HG03060 (cell line): ENCODE data around the gene SLC44A5.
"Not testable (repeated sequence)": the region's sequence is repeated elsewhere in the genome, so short reads cannot be mapped to it uniquely, and the experiment has no call there.

Experiments
- ATAC-seq: cut with Tn5 transposase; IDR thresholded peaks from one replicate; pipeline ENCODE4 v1.9.1; 2021; ENCODE audit warnings: low read depth, moderate number of reproducible peaks; ENCODE audit not compliant: unreplicated experiment

SLC44A5 gene

GRCh38 chr1:75394386-75395139, 216.4 kb downstream of the SLC44A5 start:
- peak; percentile 27 for ATAC-seq

- peak; percentile 97 for ATAC-seq
These were observed 218.6 kb downstream of the SLC44A5 start for GRCh38 chr1:75392278-75392677.

- not testable (repeated sequence) for ATAC-seq
These were observed 235.2 kb downstream of the SLC44A5 start for GRCh38 chr1:75375476-75376447.

GRCh38 chr1:75373542-75374159, 237.3 kb downstream of the SLC44A5 start:
- ATAC-seq: no peak

- no peak for ATAC-seq
These were observed 244.3 kb downstream of the SLC44A5 start for GRCh38 chr1:75366595-75366994.

- ATAC-seq: no peak
These were observed 249.7 kb downstream of the SLC44A5 start for GRCh38 chr1:75361260-75361659.

- ATAC-seq: not testable (repeated sequence)
These were observed 256.6 kb downstream of the SLC44A5 start for GRCh38 chr1:75354267-75354666.

GRCh38 chr1:75353051-75353450, 257.9 kb downstream of the SLC44A5 start:
- ATAC-seq: no peak

GRCh38 chr1:75345538-75346292, 265.2 kb downstream of the SLC44A5 start:
- ATAC-seq: no peak

GRCh38 chr1:75342786-75343185, 268.1 kb downstream of the SLC44A5 start:
- no peak for ATAC-seq

- ATAC-seq: peak; percentile 32
These were observed 269.4 kb downstream of the SLC44A5 start for GRCh38 chr1:75341537-75341936.

- peak; percentile 94 for ATAC-seq
These were observed 272.1 kb downstream of the SLC44A5 start for GRCh38 chr1:75338616-75339483.

GRCh38 chr1:75334876-75335389, 276.0 kb downstream of the SLC44A5 start:
- ATAC-seq: no peak

GRCh38 chr1:75330624-75331023, 280.3 kb downstream of the SLC44A5 start:
- ATAC-seq: no peak

- ATAC-seq: no peak
These were observed 282.2 kb downstream of the SLC44A5 start for GRCh38 chr1:75328691-75329090.

GRCh38 chr1:75327395-75327794, 283.5 kb downstream of the SLC44A5 start:
- ATAC-seq: no peak

GRCh38 chr1:75317976-75318375, 292.9 kb downstream of the SLC44A5 start:
- no peak for ATAC-seq

GRCh38 chr1:75316230-75316629, 294.7 kb downstream of the SLC44A5 start:
- no peak for ATAC-seq

GRCh38 chr1:75312620-75313019, 298.3 kb downstream of the SLC44A5 start:
- no peak for ATAC-seq
